Mesodermal cell (in vitro differentiated cells): ENCODE measurements around the gene PITX2.

Experiments used
- H3K27ac ChIP-seq: 2 replicates; pipeline ENCODE4 v1.7.0; 2013; ENCODE audit warnings: mild to moderate bottlenecking, low read depth, low read length, moderate library complexity; ENCODE audit not compliant: severe bottlenecking
- H3K36me3 ChIP-seq: 2 replicates; pipeline ENCODE4 v1.7.1; 2013; ENCODE audit warnings: mild to moderate bottlenecking, low read length, moderate library complexity; ENCODE audit not compliant: control insufficient read depth, insufficient read depth
- H3K4me1 ChIP-seq: one replicate; pipeline ENCODE4 v1.7.1; 2013; ENCODE audit warnings: mild to moderate bottlenecking, low read length; ENCODE audit not compliant: insufficient read depth, control insufficient read depth, poor library complexity, severe bottlenecking
- H3K4me3 ChIP-seq: 2 replicates; pipeline ENCODE4 v1.7.0; 2013; ENCODE audit warnings: low read length, control low read depth, mild to moderate bottlenecking; ENCODE audit not compliant: insufficient read depth, poor library complexity, severe bottlenecking; ENCODE audit errors: extremely low read depth
- H3K9me3 ChIP-seq: 2 replicates; pipeline ENCODE4 v1.7.1; 2013; ENCODE audit warnings: mild to moderate bottlenecking, low read length, moderate library complexity; ENCODE audit not compliant: control insufficient read depth
- WGBS, 2 experiments: methylation state at CpG; one replicate each; pipeline ENCODE4 v1.1.5; 2013; ENCODE audit warnings: missing lambda C conversion rate in 2 of 2; ENCODE audit not compliant: insufficient coverage in 2 of 2; 5-methylcytosine and 5-hydroxymethylcytosine counted together

PITX2 gene

DNA sequence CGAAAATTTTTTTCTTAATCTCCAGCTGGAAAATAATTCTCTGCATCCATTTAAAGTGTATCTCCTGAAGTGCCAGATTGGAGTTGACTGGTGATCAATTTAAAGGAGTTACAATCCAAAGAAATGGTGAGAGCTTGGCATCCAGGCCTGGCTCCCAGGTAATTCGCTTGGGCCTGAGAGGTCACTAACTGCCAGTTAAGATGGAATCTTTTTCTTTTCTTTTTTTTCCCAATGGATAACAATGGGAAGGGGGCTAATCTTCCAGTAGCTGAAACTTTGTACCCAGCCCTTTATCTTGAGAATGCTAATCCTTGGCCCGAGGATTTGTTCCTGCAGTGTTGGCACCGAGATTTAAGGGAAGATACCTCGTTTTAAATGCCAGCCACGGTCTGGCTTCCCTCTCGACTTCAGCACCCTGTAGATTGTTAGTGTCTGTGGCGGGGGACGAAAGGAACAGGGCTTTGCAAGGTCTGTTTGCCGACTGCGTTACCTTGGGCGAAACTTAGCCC, 13.3 kb upstream of the PITX2 start:
- peak overlapping the region; percentile 57 for H3K27ac ChIP-seq
- H3K4me3 ChIP-seq: peak overlapping the region; percentile 51
- H3K9me3 ChIP-seq: no peaks in the 10 kb centered on the region
- no peaks in the 10 kb centered on the region for H3K36me3 ChIP-seq
- WGBS, 2 experiments: 0 to 1% methylated on average over 9 of the region's 12 CpGs
- peaks cover 27% of the 10 kb centered on the region for H3K4me1 ChIP-seq

DNA sequence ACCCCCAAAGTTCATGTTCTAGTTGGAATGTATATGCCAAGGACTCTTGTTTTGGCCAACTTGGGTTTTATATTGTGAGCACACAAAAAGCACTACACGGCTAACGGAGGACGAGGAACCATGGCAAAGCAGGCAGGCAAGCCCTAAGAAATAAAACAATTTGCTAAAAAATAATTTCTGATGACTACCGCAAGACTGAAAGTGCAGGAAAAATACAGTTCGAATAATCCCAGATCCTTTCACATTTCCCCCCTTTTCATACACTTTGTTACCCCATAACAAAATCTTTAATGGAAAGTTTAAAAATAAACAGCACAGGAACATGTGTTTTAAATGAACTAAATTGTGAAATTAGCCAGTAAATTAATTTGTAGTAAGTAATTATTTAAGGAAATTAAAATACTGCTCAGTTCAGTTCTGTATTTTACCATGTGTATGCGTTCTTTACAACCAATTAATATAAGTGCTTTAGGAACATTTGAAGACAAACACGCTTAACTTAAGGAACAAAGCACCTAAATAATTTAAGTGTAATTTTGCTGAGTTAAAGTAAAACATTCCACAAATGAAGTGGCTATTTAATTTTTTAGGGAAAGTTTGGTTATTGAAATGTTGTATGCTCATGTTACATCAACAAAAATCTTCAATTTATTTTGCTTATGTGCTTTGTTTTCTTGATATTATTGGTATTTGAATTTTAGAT, 12.4 kb upstream of the PITX2 start:
- no peaks in the 10 kb centered on the region for H3K36me3 ChIP-seq
- H3K4me3 ChIP-seq: peak overlapping the region; percentile 27

DNA sequence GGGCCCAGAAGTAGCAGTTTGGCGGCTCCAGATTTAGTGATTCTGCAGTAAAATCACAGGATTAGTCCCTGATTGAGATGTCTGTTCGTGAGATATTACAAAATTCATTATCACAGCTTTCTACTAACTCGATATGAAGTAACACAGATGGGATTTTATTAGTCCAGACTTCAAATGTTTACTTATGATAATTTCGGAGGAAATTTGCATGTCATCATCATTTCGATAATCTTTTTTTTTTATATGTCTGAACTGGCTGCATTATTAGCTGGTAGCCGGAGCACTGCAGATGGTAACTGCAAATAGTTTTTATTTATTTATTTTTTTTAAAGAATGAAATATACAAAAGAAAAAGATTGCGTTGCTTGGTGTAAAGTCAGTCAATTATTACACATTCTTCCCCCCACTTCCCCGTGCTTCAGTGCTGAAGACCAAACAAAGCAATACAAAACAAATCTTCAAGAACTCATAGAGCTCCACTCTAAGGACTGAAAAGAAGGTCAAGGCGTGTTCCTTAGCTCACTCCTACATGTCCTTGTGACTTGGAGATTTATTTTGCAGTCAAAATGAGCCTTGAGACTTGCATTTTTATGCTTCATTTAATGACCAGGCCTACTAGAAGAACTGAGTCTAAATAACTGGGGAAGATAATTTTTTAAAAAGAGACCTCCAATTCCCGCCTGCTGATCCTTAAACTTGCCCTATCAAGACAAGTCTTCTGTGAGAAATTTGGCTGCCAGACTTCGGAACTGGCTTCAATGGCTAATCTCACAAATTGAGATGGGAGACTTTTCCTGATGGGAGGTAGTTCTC, 11.7 kb upstream of the PITX2 start:
- Histone ChIP-seq H3K9me3 (no peaks in the 10 kb centered on the region), H3K27ac (no peak overlapping the region), H3K4me1 (peaks cover 20% of the 10 kb centered on the region), H3K36me3 (no peaks in the 10 kb centered on the region), H3K4me3 (peak overlapping the region; percentile 27)
- WGBS, 2 experiments: 17 to 29% methylated on average over 1 to 3 of the region's 11 CpGs

More for the DNA sequence above, 12.4 kb upstream of the PITX2 start:
- H3K27ac ChIP-seq: no peak overlapping the region
- H3K4me1 ChIP-seq: peaks cover 27% of the 10 kb centered on the region
- 24% methylated on average over 4 of the region's 7 CpGs; no CpG with 5 or more reads in 1 of the 2 experiments for WGBS, 2 experiments
- H3K9me3 ChIP-seq: no peaks in the 10 kb centered on the region

DNA sequence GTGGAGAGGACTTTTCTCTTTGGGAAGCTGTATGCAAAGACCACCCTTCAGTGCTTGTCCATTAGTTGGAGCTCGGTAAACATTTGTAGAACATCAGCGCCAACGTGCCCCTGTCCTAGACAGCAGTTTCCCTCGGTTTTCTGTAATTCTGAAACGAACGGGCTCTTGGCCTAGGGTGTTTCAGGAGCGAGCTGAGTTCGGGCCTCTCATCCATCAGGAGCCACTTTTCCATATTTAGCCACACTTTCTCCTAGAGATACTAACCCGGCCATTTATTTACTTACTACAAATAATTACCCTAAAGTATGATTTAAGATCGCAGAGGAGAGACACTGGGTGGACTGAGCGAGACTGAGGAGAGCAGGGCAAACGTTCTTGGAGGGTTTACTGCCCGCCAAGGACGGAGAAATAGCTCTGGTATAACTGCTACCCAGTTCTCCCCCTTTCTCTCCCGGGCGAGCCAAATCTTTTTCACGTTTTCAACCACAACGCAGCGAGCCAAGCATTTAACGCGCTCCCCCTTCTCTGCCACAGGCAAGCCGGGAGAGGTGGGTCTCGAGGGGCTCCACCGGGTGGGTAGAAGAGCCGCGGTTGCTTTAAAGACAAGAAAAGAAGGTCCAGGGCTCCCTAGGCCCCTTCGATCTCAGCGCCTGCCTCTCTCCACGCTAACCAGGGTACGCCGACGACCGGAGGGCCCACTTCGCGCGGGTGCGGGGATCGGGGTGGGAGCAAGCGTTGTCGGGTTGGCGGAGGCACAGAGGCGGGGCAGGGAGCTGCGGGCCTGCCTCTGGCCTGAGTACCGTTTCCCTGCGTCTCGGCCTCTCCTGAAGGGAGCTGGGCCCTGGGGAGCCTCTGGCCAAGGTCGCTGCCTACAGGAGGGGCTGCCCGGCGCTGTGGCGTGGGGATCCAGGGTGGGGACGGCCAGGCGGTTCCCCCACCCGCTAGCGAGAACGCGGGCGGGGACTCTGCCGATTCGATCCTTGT, 10.8 kb upstream of the PITX2 start:
- Histone ChIP-seq H3K4me1 (peaks cover 17% of the 10 kb centered on the region), H3K9me3 (no peaks in the 10 kb centered on the region), H3K27ac (no peak overlapping the region), H3K36me3 (no peaks in the 10 kb centered on the region), H3K4me3 (peak overlapping the region; percentile 27)
- WGBS, 2 experiments: 4 to 7% methylated on average over 42 to 43 of the region's 59 CpGs

DNA sequence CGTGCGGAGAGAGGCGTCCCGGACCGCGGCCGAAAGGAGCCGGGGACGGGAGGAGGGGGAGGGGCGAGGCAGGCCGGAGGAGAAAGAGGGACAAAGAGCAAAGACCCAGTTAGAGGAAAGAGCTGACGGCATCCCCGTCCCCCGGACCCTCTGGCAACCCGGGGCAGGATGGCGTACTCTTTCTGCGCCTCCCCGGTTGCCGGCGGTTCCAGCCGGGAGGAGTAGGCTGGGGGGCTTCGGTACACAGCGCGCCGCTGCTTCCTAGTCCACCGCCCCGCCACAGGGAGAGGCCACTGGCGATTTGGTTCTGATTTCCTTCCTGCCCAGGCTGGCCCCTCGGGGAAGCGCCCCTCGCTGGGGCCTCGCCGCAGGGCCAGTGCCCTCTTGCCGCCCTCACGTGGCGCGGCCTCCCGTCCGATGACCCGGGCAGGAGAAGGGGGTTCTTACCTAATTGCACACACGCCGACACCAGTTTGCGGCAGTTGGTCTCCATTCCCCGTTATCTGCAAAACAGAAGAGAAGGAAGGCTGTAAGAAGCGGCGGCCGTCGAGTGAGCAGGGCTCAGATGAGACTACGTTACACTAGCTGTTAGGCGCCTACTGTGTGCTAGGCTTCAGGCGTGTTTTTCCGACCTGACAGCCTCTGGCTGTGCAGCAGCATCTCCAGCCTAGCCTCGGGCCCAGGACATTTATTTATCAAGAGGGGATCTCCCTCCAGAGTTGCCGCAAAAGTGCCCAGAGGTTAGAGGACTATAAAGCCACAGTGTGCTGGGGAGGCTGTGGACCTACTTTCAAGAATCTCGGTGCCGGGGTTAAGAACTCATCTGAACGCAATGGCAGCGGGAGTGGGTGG, 9.9 kb upstream of the PITX2 start:
- no peaks in the 10 kb centered on the region for H3K36me3 ChIP-seq

DNA sequence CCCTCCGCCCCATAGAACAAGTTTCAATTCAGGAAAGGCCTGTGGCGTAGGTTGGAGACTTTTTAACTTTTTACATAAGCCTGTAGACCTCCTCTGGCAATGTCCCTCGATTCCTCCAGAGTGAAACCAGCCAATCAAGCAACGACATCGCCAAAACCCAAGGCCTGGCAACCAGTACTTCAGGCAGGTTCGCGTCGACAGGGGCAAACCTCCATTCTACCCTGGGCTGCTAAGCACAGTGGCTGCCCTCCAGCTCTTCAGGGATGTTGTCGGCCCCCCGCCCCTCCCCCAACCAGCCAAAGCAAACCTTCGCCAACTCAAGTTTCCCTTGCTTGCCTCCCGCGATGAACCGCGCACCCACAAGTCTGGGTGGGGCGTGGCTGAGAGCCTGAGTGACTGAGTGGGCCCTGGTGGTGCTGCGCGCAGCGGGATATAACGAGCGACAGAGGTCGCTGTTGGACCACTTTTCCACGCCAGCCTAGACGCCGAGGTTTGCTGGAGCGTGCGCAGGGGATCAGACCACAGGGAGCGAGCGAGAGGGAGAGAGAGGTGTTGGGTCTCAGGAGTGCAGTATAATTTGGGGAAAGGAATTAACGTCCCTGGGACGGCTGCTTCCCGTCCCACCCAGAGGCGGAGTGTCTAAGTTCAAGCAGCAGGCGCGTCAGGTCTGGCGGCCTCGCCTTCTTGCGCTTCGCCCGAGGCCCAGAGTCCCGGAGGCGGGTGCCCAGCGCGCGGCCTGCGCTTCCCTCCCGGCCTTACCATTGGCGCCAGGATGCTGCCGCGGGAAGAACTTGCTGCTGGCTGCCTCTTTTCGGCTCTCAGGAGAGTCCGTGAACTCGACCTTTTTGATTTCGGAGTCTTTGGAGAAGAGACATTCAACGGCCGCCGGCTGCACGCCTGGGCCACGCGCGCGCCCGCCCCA, 9.0 kb upstream of the PITX2 start:
- Histone ChIP-seq H3K36me3 (no peaks in the 10 kb centered on the region), H3K4me3 (peak overlapping the region; percentile 29), H3K9me3 (no peaks in the 10 kb centered on the region), H3K27ac (peak overlapping the region; percentile 51), H3K4me1 (peaks cover 26% of the 10 kb centered on the region)
- WGBS, 2 experiments: 1% methylated on average over 50 to 51 of the region's 63 CpGs

More for the DNA sequence above, 9.9 kb upstream of the PITX2 start:
- Histone ChIP-seq H3K4me3 (peak overlapping the region; percentile 29), H3K27ac (peak overlapping the region; percentile 51), H3K9me3 (no peaks in the 10 kb centered on the region), H3K4me1 (peaks cover 20% of the 10 kb centered on the region)
- WGBS, 2 experiments: 6 to 9% methylated on average over 40 to 50 of the region's 58 CpGs

DNA sequence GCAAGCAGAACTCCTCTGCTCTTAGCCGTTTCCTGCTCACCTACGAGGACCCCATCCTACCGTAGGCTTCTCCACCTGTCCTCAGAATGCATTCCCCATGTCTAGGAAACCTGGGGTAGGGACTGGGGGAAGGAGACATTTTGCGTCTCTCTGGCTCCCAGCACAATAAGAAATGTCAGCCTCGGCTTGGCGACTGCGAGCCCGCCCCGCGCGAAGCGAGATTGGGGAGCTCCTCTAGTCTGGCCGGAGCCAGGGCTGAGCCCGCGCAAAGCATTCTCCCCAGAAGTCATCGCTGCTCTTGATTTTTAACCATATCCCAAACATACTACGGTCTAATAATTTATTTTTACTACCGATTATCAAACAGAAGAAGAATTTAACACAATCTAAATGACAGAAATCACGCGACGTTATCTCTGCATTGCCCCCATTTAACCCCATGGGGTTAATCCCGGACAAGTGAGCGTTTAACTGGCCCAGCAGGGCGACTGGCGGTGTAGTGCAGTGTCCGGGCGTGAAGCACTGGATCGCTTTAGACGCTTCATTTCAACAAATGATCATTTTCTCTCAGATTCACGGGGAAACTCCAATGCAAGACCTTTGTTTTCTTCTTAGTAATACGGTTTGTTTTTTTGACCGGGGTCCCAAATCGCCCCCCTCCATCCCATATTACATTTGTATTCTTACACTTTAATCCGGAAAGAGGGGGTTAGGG, 8.0 kb upstream of the PITX2 start:
- peaks cover 30% of the 10 kb centered on the region for H3K4me1 ChIP-seq
- peak overlapping the region; percentile 10 for H3K27ac ChIP-seq
- WGBS, 2 experiments: 1 to 3% methylated on average over 15 to 30 of the region's 34 CpGs
- H3K36me3 ChIP-seq: no peaks in the 10 kb centered on the region
- H3K4me3 ChIP-seq: peak overlapping the region; percentile 18
- no peaks in the 10 kb centered on the region for H3K9me3 ChIP-seq

DNA sequence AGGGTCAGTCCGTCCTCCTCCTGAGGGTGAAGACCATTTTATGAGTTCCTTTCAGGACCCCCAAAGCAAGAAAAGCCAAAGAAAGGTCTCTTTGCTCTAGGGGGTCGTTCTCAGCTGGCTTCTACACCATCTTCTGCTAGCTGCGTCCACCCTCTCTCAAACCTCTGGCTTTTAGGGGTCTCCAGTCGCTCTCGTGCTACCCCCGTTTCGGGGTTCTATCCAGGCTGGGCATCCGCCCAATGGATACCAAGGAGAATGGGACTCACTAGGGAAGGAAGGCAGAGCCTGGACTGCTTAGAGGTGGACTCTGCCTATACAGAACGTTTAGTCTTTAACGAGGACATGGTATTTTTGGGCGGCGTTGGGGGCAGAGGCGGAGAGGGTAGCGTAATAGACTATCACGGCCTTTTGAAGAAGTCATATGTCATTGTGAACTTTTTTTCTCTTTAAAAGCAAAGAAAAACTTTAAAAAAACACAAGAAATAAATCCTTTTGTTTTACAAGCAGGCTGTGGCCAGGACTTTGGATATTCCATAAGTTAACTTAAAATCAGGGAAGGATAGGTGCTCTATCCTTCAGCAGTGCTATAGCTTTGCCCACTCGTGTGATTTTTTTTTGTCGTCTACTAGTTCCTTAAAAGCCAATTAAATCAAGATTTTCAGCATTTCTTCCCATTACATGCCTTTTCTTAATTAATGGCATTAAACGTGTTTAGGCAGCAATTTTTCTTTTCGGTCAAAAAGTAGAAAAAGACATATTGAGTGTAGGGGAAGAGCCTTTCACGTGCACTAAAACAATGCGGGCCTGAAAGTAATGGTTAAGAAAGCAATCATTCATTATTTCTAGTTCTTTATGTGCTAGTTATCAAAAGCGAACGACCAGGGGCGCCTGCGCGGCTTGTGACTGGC, 7.2 kb upstream of the PITX2 start:
- no peak overlapping the region for H3K4me3 ChIP-seq

More for the DNA sequence above, 7.2 kb upstream of the PITX2 start:
- Histone ChIP-seq H3K27ac (no peak overlapping the region), H3K9me3 (no peaks in the 10 kb centered on the region), H3K4me1 (peaks cover 34% of the 10 kb centered on the region), H3K36me3 (no peaks in the 10 kb centered on the region)
- WGBS, 2 experiments: 5% methylated on average over 12 to 20 of the region's 26 CpGs
